ENCODE results near the gene SHC2.
"Not testable (repeated sequence)": the region's sequence is repeated elsewhere in the genome, so short reads cannot be mapped to it uniquely, and the experiment has no call there.

Gene SHC2

GRCh38 chr19:405121-405965 lies 55.5 kb downstream of the SHC2 start:
- no peak for DNase-seq

GRCh38 chr19:403221-404027 lies 57.4 kb downstream of the SHC2 start:
- no peak for DNase-seq

DNA sequence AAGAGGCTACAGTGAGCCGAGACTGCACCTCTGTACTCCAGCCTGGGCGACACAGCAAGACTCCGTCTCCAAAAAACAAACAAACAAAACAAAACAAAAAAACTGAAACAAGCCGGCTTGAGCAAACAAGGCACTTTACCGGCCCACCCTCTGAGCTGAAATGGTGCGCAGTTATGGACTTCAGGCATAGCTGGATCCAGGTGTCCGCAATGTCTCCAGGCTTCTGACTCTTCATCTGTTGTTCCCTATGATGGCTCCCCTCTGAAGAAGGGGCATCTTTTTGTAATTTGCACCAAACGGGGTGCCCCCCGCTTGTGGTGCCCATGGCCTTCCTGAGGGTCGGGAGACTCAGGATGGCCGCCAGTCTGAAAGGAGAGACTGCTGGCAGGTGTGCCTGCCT lies 58.0 kb downstream of the SHC2 start:
- DNase-seq, result no peak

DNA sequence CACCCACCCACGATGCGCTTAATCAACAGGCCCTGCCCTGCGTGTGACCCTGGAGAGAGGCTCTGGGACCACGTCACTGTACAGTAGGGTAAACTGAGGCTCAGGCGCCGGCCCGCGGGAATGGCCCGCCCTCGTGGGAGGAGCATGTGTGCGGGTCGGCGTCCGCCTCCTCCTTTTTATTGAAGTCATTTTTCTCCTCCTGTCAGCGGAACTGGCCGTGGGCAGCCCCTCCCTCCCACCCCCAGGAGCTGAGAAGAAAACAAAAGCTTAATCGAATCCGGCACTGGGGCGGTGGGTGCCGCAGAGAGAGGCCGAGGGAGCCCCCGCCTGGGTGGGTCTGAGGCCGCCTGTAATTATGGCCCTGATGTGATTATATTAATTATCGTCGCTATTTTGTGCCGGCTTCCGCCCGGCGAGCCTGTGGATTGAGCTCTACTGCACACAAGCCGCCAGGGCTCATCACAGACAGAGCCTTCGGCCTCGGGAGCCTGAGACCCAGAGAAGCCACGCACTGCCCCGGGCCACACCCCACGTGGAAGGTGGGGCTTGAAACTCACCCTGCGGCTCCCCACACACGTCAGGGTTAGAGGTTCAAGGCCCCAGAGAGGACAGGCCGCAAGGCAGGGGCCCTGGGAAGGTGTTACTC lies 58.8 kb downstream of the SHC2 start:
- no peak for DNase-seq

- no peak for DNase-seq
Observed at GRCh38 chr19:400976-401865, 59.6 kb downstream of the SHC2 start.

DNA sequence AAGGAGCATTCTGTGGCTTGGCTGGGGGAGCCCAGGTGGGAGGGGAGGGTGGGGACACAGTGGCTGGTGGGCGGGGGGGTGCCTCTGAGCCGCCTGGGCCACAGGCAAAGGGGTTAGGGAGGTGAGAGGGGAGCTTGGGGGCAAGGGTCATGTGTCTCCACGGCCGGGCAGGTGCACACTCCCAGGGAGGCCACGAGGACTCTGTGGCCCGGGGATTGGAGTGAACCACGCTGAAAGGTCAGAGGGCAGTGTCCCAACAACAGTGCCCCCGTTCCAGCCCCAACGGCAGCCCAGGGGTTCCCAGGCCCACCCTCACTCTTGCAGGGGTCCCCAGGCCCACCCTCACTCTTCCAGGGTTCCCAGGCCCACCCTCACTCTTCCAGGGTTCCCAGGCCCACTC lies 61.5 kb downstream of the SHC2 start:
- no peak for DNase-seq

- DNase-seq, result no peak
Observed at GRCh38 chr19:398719-399118, 62.1 kb downstream of the SHC2 start.

DNA sequence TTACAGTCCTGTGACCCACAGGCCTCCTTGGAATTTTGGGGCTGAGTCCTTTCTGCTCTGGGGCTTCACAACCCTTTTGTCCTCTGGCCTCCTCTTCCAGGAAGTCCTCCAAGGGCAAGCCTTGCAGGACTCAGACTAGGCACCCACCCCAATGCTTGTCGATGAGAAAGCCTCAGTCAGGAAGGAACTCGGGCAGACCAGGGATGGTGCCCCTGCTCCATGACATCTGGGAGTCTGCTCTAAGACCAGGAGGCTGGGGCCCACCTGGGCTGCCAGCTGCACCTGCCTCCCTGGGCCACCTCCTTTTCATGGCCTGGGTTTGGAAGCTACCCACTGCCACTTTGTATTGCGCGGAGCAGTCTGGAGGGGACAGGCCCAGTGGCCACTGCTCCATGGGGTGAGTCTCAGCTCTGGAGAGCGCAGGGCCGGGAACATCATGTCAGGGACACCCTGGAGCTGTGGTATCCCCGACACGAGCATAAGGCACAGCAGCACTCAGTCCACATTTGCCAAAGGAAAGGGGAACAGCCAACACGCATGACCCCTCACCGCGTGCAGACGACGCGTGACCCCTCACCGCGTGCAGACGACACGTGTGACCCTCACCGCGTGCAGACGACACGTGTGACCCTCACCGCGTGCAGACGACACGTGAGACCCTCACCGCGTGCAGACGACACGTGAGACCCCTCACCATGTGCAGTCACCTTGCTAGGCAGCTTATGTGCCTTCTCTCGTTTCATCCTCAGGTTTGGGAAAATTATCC lies 62.7 kb downstream of the SHC2 start:
- no peak for DNase-seq

GRCh38 chr19:397321-397720 lies 63.5 kb downstream of the SHC2 start:
- no peak for DNase-seq

DNA sequence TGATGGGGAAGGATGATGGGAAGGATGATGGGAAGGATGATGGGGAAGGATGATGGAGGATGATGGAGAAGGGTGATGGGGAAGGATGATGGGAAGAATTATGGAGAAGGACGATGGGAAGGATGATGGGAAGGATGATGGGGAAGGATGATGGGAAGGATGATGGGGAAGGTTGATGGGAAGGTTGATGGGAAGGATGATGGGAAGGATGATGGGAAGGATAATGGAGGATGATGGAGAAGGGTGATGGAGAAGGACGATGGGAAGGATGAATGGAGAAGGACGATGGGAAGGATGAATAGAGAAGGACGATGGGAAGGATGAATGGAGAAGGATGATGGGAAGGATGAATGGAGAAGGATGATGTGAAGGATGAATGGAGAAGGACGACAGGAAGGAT lies 65.4 kb downstream of the SHC2 start:
- no peak for DNase-seq

GRCh38 chr19:394857-395256 lies 66.0 kb downstream of the SHC2 start:
- DNase-seq, result not testable (repeated sequence)

DNA sequence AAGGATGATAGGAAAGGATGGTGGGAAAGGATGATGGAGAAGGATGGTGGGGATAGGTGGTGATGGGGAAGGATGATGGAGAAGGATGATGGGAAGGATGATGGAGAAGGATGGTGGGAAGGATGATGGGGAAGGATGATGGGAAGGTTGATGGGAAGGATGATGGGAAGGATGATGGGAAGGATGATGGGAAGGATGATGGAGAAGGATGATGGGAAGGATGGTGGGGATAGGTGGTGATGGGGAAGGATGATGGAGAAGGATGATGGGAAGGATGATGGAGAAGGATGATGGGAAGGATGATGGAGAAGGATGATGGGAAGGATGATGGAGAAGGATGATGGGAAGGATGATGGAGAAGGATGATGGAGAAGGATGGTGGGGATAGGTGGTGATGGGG lies 67.3 kb downstream of the SHC2 start:
- not testable (repeated sequence) for DNase-seq

- DNase-seq, result no peak
Observed at GRCh38 chr19:392375-392970, 68.4 kb downstream of the SHC2 start.

DNA sequence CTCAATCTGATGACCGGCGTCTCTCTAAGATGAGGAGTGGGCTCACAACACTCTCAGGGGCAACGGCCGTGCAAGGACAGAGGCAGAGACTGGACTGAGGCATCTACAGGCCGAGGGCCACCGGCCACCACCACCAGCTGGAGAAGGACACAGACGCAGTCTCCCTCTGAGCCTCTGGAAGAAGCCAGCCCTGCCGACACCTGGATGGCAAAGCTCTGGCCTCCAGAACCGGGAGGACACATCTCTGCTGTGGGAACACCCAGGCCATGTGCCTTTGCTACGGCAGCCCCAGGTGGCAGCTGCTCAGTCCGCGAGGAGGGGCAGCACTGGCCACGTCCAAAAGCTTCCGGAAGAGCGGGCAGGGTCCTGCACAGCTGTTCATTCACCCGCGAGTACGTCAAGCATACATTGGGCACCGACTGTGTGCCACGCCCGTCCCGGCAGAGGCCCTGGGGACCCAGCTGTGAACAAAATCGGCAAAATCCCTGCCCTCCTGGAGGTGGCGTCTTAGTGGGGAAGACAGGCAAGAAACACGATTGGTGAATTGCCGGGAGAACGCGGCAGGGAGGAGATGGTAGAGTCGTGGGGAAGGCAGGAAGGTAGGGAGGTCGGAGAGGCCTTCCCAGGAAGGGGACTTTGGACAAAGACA lies 69.0 kb downstream of the SHC2 start:
- DNase-seq, result no peak

DNA sequence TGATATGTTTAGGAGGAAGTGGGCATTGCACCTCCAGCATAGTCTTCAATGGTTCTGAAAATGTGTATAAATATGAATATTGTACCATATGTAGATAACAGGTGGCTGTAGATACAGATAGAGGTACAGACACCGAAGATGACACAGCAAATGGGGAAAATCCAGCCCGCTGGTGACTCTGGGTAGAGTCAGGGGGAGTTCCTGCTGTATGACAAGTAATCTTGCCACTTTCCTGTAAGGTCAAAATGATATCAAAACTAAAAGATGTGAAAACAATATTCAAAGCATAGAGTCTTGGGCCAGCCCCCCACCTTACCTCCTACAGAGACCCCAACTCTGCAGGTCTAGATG lies 69.7 kb downstream of the SHC2 start:
- DNase-seq, result no peak

- DNase-seq, result no peak
Observed at GRCh38 chr19:390386-391206, 70.2 kb downstream of the SHC2 start.

GRCh38 chr19:389935-390289 lies 70.9 kb downstream of the SHC2 start:
- DNase-seq, result no peak

GRCh38 chr19:389255-389934 lies 71.4 kb downstream of the SHC2 start:
- no peak for DNase-seq

DNA sequence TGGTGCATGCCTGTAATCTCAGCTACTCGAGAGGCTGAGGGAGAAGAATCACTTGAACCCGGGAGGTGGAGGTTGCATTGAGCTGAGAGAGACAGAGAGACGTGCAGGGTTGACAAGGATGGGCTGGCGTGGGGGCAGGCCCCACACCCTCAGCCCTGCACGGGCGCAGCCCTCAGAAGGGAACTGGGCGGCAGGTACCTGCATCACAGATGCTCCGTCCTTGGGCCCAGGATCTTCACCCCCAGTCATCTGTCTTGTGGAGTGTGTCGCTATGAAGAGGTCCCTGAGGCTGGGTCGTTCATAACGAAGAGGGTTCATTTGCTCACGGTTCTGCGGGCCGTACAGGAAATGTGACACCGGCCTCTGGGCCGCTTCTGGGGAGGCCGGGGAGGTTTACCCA lies 72.1 kb downstream of the SHC2 start:
- DNase-seq, result no peak

DNA sequence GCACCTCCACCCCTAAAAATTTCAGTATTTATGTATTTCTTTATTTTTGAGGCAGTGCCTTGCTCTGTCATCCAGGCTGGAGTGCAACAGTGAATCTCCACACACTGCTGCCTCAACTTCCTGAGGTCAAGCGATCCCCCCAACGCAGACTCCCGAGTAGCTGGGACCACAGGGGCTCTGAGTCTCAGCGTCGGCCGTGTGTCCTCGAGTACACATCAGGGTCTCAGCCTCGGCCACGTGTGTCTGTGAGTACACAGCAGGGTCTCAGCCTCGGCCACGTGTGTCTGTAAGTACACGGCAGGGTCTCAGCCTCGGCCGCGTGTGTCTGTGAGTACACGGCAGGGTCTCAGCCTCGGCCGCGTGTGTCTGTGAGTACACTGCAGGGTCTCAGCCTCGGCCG lies 73.1 kb downstream of the SHC2 start:
- no peak for DNase-seq

All from hematopoietic multipotent progenitor cell treated with erythropoietin and hydrocortisone succinate and interleukin-3 and kit ligand, for 4 days (in vitro differentiated cells).